Hematopoietic multipotent progenitor cell treated with erythropoietin and hydrocortisone succinate and interleukin-3 and kit ligand, for 4 days (in vitro differentiated cells): ENCODE measurements around the gene RIMS3.
A peak's percentile ranks its signal among the peaks of the same experiment; 100 is the strongest.

ENCODE experiments used
- DNase-seq: peaks from one replicate; pipeline ENCODE4 v3.0.0-alpha.2; 2015

Gene RIMS3

GRCh38 chr1:40690771-40691537 lies 25.5 kb upstream of the RIMS3 start:
- peak; percentile 19 for DNase-seq

- no peak for DNase-seq
Observed at GRCh38 chr1:40689737-40690136, 24.3 kb upstream of the RIMS3 start.

GRCh38 chr1:40687661-40688060 lies 22.2 kb upstream of the RIMS3 start:
- no peak for DNase-seq

GRCh38 chr1:40687059-40687458 lies 21.6 kb upstream of the RIMS3 start:
- DNase-seq: no peak

- no peak for DNase-seq
Observed at GRCh38 chr1:40684669-40685068, 19.2 kb upstream of the RIMS3 start.

- DNase-seq: no peak
Observed at GRCh38 chr1:40679165-40679953, 13.9 kb upstream of the RIMS3 start.

GRCh38 chr1:40676501-40676900 lies 11.0 kb upstream of the RIMS3 start:
- no peak for DNase-seq

- DNase-seq: no peak
Observed at GRCh38 chr1:40673452-40673851, 8.0 kb upstream of the RIMS3 start.

- peak; percentile 91 for DNase-seq
Observed at GRCh38 chr1:40668769-40669525, 3.5 kb upstream of the RIMS3 start.

- DNase-seq: no peak
Observed at GRCh38 chr1:40664791-40665190, 691 bp downstream of the RIMS3 start.

GRCh38 chr1:40664167-40664537 lies 1.3 kb downstream of the RIMS3 start:
- DNase-seq: no peak

GRCh38 chr1:40663324-40664166 lies 1.9 kb downstream of the RIMS3 start:
- no peak for DNase-seq

- DNase-seq: peak; percentile 45
Observed at GRCh38 chr1:40662864-40663263, 2.6 kb downstream of the RIMS3 start.

- no peak for DNase-seq
Observed at GRCh38 chr1:40662151-40662550, 3.3 kb downstream of the RIMS3 start.

- DNase-seq: no peak
Observed at GRCh38 chr1:40661678-40662077, 3.8 kb downstream of the RIMS3 start.

- DNase-seq: no peak
Observed at GRCh38 chr1:40659649-40659947, 5.9 kb downstream of the RIMS3 start.

GRCh38 chr1:40658751-40659648 lies 6.5 kb downstream of the RIMS3 start:
- peak; percentile 46 for DNase-seq

GRCh38 chr1:40657046-40657445 lies 8.4 kb downstream of the RIMS3 start:
- no peak for DNase-seq

- DNase-seq: peak; percentile 47
Observed at GRCh38 chr1:40653851-40654537, 11.5 kb downstream of the RIMS3 start.

- no peak for DNase-seq
Observed at GRCh38 chr1:40652979-40653378, 12.5 kb downstream of the RIMS3 start.

GRCh38 chr1:40652468-40652867 lies 13.0 kb downstream of the RIMS3 start:
- no peak for DNase-seq
